Psoas muscle (tissue), 8 donors: ENCODE measurements around the gene NCS1. TPM values are rescaled to one million over a fixed set of nuclear protein-coding genes. Genes with fewer than 3 reads are reported as not detected.
"Not testable (repeated sequence)": the region's sequence is repeated elsewhere in the genome, so short reads cannot be mapped to it uniquely, and the experiment has no call there.

Experiments
- ATAC-seq, 4 donors: fragments of 200-7000 bp; cut with Tn5 transposase; one replicate each; pipeline ENCODE4 v1.9.1; 2020; ENCODE audit warnings: moderate library complexity in 3 of 4, mild to moderate bottlenecking in 2 of 4
- DNase-seq, 2 donors: peaks; one replicate each; pipeline ENCODE4 v3.0.0-alpha.2; 2020
- H3K27ac ChIP-seq: fragments of 200-600 bp; one replicate; pipeline ENCODE4 v1.8.0; 2022
- H3K27me3 ChIP-seq, 3 donors: fragments of 200-600 bp in 1 of 3; one replicate each; pipeline versions ENCODE4 v1.6.1 to v1.8.0; 2013 to 2022; ENCODE audit warnings: low read length in 2 of 3, mild to moderate bottlenecking in 2 of 3, moderate library complexity in 1 of 3; ENCODE audit not compliant: insufficient read depth in 3 of 3
- H3K36me3 ChIP-seq, 2 donors: fragments of 200-600 bp in 1 of 2; one replicate each; pipeline versions ENCODE4 v1.6.1 to v1.8.0; 2013 to 2022; ENCODE audit warnings: low read depth in 1 of 2, mild to moderate bottlenecking in 1 of 2, moderate library complexity in 1 of 2; ENCODE audit not compliant: insufficient read depth in 1 of 2
- H3K4me1 ChIP-seq: fragments of 200-600 bp; one replicate; pipeline ENCODE4 v1.8.0; 2022
- H3K4me3 ChIP-seq: fragments of 200-600 bp; one replicate; pipeline ENCODE4 v1.8.0; 2022; ENCODE audit warnings: mild to moderate bottlenecking
- H3K9me3 ChIP-seq: fragments of 200-600 bp; one replicate; pipeline ENCODE4 v1.8.0; 2022
- CTCF ChIP-seq: fragments of 200-600 bp; IDR thresholded peaks from one replicate; pipeline ENCODE4 v1.8.0; 2022; ENCODE audit warnings: antibody characterized with exemption
- WGBS, 3 donors: extraction: QIAGEN DNeasy Blood & Tissue Kit; methylation state at CpG; one replicate each; pipeline versions ENCODE4 v1.1.6 to v1.1.7; 2013; 5-methylcytosine and 5-hydroxymethylcytosine counted together
- intact Hi-C, 2 donors: fragments of 100-400 bp; cut with DNase I; formaldehyde crosslinking; loops; one replicate each; pipeline versions ENCODE4 v1.11.0 to v1.14.2; 2022
- polyA plus RNA-seq, 3 donors: library from polyadenylated mRNA; stranded (reverse); fragments of 200-250 nt; gene quantifications; one replicate each; pipeline ENCODE4 v1.2.3, GENCODE V29; 2013
- total RNA-seq, 4 donors: library from RNA; stranded (reverse); fragmentation: NEBNext Ultra II Directional in 2 of 4; extraction: Animal tissue kit (Norgen Biotek cat#: 25700) in 2 of 4; gene quantifications; one replicate each; pipeline versions ENCODE4 v1.2.1 to v1.2.4, GENCODE V29; 2021 to 2023
- donor health status: healthy with polysubstance abuse.
- donor health status: DM: no; HTN: no; CAD: no; lungs with moderate emphysema.
- donor health status: Bipolar disorder and iron deficiency.
- donor health status: healthy.
- donor health status: DM: yes; HTN: yes; CAD: no.
- donor health status: DM: no; HTN: no; CAD: no.
- donor health status: DM: no; HTN: no; CAD: no.
- donor health status: DM: yes; HTN: yes; CAD: no.

The NCS1 gene
- total and polyA plus RNA-seq, 7 donors = 2.9 to 7.5 (median 3.8) TPM

GRCh38 chr9:130275156-130275555 lies 103.0 kb downstream of the NCS1 start:
- no peak for ATAC-seq
- TF ChIP-seq CTCF = no peak

GRCh38 chr9:130276121-130276520 lies 103.9 kb downstream of the NCS1 start:
- TF ChIP-seq CTCF = no peak
- ATAC-seq (peak in 1 of 4 donors; percentile 51), DNase-seq (no peak)
- no peaks in the 10 kb centered on the region for H3K9me3 ChIP-seq
- H3K4me3 ChIP-seq = no peak overlapping the region
- no peak overlapping the region for H3K27ac ChIP-seq
- H3K27me3 ChIP-seq = peaks cover 0 to 77% (median 7%) of the 10 kb centered on the region in 3 donors
- 27 to 44% (median 38%) methylated on average over 3 of the region's 3 CpGs for WGBS, 3 donors
- no peaks in the 10 kb centered on the region for H3K36me3 ChIP-seq
- intact Hi-C loops = no loop called here
- no peaks in the 10 kb centered on the region for H3K4me1 ChIP-seq

More at GRCh38 chr9:130275156-130275555, 103.0 kb downstream of the NCS1 start:
- 48 to 68% (median 63%) methylated on average over 9 of the region's 9 CpGs for WGBS, 3 donors
- H3K9me3 ChIP-seq = no peaks in the 10 kb centered on the region
- H3K27me3 ChIP-seq = peaks cover 0 to 80% (median 9%) of the 10 kb centered on the region in 3 donors
- no peak overlapping the region for H3K4me3 ChIP-seq
- H3K36me3 ChIP-seq = no peaks in the 10 kb centered on the region
- DNase-seq = no peak
- no peak overlapping the region for H3K27ac ChIP-seq
- no peaks in the 10 kb centered on the region for H3K4me1 ChIP-seq
- intact Hi-C loops = no loop called here

GRCh38 chr9:130276955-130277354 lies 104.8 kb downstream of the NCS1 start:
- Histone ChIP-seq H3K4me1 (no peaks in the 10 kb centered on the region), H3K27me3 (peaks cover 0 to 69% (median 7%) of the 10 kb centered on the region in 3 donors), H3K36me3 (no peaks in the 10 kb centered on the region), H3K4me3 (no peak overlapping the region), H3K27ac (no peak overlapping the region), H3K9me3 (no peaks in the 10 kb centered on the region)
- intact Hi-C loops = no loop called here
- DNase-seq = peak; percentile 46 to 79
- peak; percentile 34 to 55 (median 49) for ATAC-seq
- WGBS, 3 donors = 39 to 54% (median 39%) methylated on average over 11 of the region's 11 CpGs
- TF ChIP-seq CTCF = no peak

GRCh38 chr9:130277525-130277924 lies 105.3 kb downstream of the NCS1 start:
- intact Hi-C loops = not testable (repeated sequence)
- 52 to 96% (median 83%) methylated on average over 1 of the region's 1 CpG for WGBS, 3 donors

GRCh38 chr9:130283539-130284248 lies 111.5 kb downstream of the NCS1 start:
- no peak for ATAC-seq
- no peak for TF ChIP-seq CTCF
- Histone ChIP-seq H3K27ac (no peak overlapping the region), H3K36me3 (no peaks in the 10 kb centered on the region), H3K4me3 (no peak overlapping the region), H3K4me1 (no peaks in the 10 kb centered on the region), H3K9me3 (no peaks in the 10 kb centered on the region), H3K27me3 (peaks cover 0 to 78% (median 13%) of the 10 kb centered on the region in 3 donors)
- WGBS, 3 donors = 51 to 69% (median 63%) methylated on average over 4 of the region's 4 CpGs
- no peak for DNase-seq
- intact Hi-C loops = no loop called here

More at GRCh38 chr9:130277525-130277924, 105.3 kb downstream of the NCS1 start:
- not testable (repeated sequence) for H3K27ac ChIP-seq, ATAC-seq, DNase-seq, H3K4me3 ChIP-seq, H3K9me3 ChIP-seq, H3K4me1 ChIP-seq, H3K36me3 ChIP-seq
- peaks cover 0 to 68% (median 7%) of the 10 kb centered on the region in 3 donors for H3K27me3 ChIP-seq
